Measurements from ENCODE around the gene TRIM8. TPM values are rescaled to one million over a fixed set of nuclear protein-coding genes. Genes with fewer than 3 reads are reported as not detected.
A peak's percentile ranks its signal among the peaks of the same experiment; 100 is the strongest.

The TRIM8 gene
- total RNA-seq, 1 experiment from 2014 or later: 91.6 TPM

- DNase-seq (ENCODE audit: low read depth, low spot score): no peak
- ATAC-seq: no peak
- RAD21 ChIA-PET (ENCODE audit: low non-redundant PET in 1 of 2, low total read pairs in 2 of 2, uncharacterized antibody in 2 of 2, unreplicated experiment in 2 of 2): interaction anchor here in 1 of 2 experiments (0.5 kb wide), 1 partner anchor 13 kb away, joined by 3 read pairs; no protein-coding TSS in a partner anchor
- no TSS peak for BruUV-seq (replicated peaks)
- POLR2A ChIA-PET: interaction anchor here (1.0 kb wide), 1 partner anchor 15 kb away, joined by 7 read pairs; no protein-coding TSS in a partner anchor
- Histone ChIP-seq H3K27ac (ENCODE audit: low read depth, low read length) (peak overlapping the region; percentile 61; the same call in 1 of the 2 replicates), H3K9me2 (ENCODE audit: insufficient read depth) (no peaks in the 10 kb centered on the region), H3K9me3 (ENCODE audit: control insufficient read depth in 1 of 2, insufficient read depth in 1 of 2, low read depth in 1 of 2, low read length in 2 of 2) (no peaks in the 10 kb centered on the region), H3K9ac (ENCODE audit: low read length) (peak overlapping the region; percentile 58; the same call in 1 of the 2 replicates), H3K4me1 (ENCODE audit: control insufficient read depth in 1 of 2, insufficient read depth in 2 of 2, low read length in 2 of 2) (peaks cover 41 to 63% of the 10 kb centered on the region in 2 experiments), H3K4me2 (ENCODE audit: low read length) (peak overlapping the region; percentile 77), H3K4me3 (replicated peaks in 1 of 2; ENCODE audit: low read depth in 1 of 2, low read length in 2 of 2) (no peak overlapping the region), H3K36me3 (ENCODE audit: control insufficient read depth in 1 of 2, insufficient read depth in 2 of 2, low read length in 2 of 2) (no peaks in the 10 kb centered on the region), H4K20me1 (ENCODE audit: insufficient read depth) (no peaks in the 10 kb centered on the region), H2AFZ (ENCODE audit: low read depth, low read length, poor library complexity, severe bottlenecking) (no peak overlapping the region), H3K27me3 (ENCODE audit: insufficient read depth, low read length) (no peaks in the 10 kb centered on the region), H3K79me2 (ENCODE audit: insufficient read depth, low read length) (no peaks in the 10 kb centered on the region)
- CTCF ChIA-PET: interaction anchor here (1.3 to 1.8 kb wide), 2 partner anchors 12 to 19 kb away, joined by 3 to 7 read pairs; no protein-coding TSS in a partner anchor
- intact Hi-C loops (cut with micrococcal nuclease): no loop called here
- no peak for TF ChIP-seq ZNF274 (IDR thresholded peaks at IDR 0.05; ENCODE audit: low read depth, low read length)
- TF ChIP-seq, protein P1, sequence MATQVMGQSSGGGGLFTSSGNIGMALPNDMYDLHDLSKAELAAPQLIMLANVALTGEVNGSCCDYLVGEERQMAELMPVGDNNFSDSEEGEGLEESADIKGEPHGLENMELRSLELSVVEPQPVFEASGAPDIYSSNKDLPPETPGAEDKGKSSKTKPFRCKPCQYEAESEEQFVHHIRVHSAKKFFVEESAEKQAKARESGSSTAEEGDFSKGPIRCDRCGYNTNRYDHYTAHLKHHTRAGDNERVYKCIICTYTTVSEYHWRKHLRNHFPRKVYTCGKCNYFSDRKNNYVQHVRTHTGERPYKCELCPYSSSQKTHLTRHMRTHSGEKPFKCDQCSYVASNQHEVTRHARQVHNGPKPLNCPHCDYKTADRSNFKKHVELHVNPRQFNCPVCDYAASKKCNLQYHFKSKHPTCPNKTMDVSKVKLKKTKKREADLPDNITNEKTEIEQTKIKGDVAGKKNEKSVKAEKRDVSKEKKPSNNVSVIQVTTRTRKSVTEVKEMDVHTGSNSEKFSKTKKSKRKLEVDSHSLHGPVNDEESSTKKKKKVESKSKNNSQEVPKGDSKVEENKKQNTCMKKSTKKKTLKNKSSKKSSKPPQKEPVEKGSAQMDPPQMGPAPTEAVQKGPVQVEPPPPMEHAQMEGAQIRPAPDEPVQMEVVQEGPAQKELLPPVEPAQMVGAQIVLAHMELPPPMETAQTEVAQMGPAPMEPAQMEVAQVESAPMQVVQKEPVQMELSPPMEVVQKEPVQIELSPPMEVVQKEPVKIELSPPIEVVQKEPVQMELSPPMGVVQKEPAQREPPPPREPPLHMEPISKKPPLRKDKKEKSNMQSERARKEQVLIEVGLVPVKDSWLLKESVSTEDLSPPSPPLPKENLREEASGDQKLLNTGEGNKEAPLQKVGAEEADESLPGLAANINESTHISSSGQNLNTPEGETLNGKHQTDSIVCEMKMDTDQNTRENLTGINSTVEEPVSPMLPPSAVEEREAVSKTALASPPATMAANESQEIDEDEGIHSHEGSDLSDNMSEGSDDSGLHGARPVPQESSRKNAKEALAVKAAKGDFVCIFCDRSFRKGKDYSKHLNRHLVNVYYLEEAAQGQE (IDR thresholded peaks at IDR 0.05; ENCODE audit: low read depth): no peak
- no peak for TF ChIP-seq SP1 (IDR thresholded peaks at IDR 0.05; ENCODE audit: low read depth)
- no peak for TF ChIP-seq ZBTB33 (IDR thresholded peaks at IDR 0.05; ENCODE audit: extremely low read depth, insufficient replicate concordance, low read length)
- TF ChIP-seq POLR2AphosphoS5 (IDR thresholded peaks at IDR 0.05; ENCODE audit: low read depth, low read length): no peak
- TF ChIP-seq YY1 (IDR thresholded peaks at IDR 0.05; ENCODE audit: extremely low read depth, insufficient replicate concordance, low read depth, low read length): no peak
- TF ChIP-seq CEBPB (IDR thresholded peaks at IDR 0.05; ENCODE audit: low read depth): no peak
- no peak for TF ChIP-seq RAD21 (IDR thresholded peaks at IDR 0.05; ENCODE audit: low read depth)
- TF ChIP-seq ATF3 (IDR thresholded peaks at IDR 0.05): no peak
- TF ChIP-seq MAX (IDR thresholded peaks at IDR 0.05): no peak
- TF ChIP-seq JUND (IDR thresholded peaks at IDR 0.05): no peak
- no peak for TF ChIP-seq FOSL1 (IDR thresholded peaks at IDR 0.05; ENCODE audit: low read depth)
- TF ChIP-seq EZH2phosphoT487 (IDR thresholded peaks at IDR 0.05; ENCODE audit: borderline replicate concordance): no peak
- no peak for TF ChIP-seq ZFX (IDR thresholded peaks at IDR 0.05)
These were observed 17.0 kb upstream of the TRIM8 start for GRCh38 chr10:102627291-102627735.
